Peyer's patch (tissue), 4 donors: ENCODE data around the gene NDNF.

ENCODE experiments used
- POLR2A ChIP-seq, 2 donors: fragments of 450-650 bp; IDR thresholded peaks; one replicate each; pipeline ENCODE4 v1.5.1; 2017; ENCODE audit warnings: antibody characterized with exemption in 2 of 2, mild to moderate bottlenecking in 2 of 2, moderate library complexity in 2 of 2
- TF ChIP-seq, protein P1 (sequence below), 6 experiments: fragments of 450-650 bp in 4 of 6; fragments of 200-600 bp in 2 of 6; sonication (generic) in 1 of 6; IDR thresholded peaks; one replicate each; pipeline ENCODE4 v1.5.1; 2017 to 2019; ENCODE audit warnings: antibody characterized with exemption in 6 of 6, mild to moderate bottlenecking in 3 of 6, moderate library complexity in 1 of 6

DNA sequence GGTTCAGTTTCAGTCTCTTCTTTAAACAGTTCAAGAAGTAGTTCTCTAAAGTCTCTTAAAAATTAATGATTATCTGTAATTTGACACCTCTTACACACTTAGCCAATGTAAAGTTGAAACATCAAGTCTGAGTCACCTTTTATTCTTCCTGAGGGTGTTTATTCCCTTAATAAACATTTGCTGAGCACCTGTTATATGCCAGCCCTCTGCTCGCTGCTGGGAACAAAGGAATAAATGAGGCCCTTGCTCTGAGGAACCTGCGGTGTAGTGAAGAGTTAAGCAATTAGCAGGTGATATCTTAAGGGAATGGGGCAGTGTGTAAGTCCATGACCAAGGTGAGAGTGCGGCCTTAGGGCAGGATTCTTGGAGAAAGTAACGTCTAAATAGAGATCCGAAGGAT, 5.2 kb upstream of the NDNF start:
- TF ChIP-seq, protein P1, sequence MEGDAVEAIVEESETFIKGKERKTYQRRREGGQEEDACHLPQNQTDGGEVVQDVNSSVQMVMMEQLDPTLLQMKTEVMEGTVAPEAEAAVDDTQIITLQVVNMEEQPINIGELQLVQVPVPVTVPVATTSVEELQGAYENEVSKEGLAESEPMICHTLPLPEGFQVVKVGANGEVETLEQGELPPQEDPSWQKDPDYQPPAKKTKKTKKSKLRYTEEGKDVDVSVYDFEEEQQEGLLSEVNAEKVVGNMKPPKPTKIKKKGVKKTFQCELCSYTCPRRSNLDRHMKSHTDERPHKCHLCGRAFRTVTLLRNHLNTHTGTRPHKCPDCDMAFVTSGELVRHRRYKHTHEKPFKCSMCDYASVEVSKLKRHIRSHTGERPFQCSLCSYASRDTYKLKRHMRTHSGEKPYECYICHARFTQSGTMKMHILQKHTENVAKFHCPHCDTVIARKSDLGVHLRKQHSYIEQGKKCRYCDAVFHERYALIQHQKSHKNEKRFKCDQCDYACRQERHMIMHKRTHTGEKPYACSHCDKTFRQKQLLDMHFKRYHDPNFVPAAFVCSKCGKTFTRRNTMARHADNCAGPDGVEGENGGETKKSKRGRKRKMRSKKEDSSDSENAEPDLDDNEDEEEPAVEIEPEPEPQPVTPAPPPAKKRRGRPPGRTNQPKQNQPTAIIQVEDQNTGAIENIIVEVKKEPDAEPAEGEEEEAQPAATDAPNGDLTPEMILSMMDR (IDR thresholded peaks at IDR 0.05): no peak
- no peak for TF ChIP-seq POLR2A (IDR thresholded peaks at IDR 0.05)
